GM19240 (cell line): ENCODE results near the gene BCR.

ENCODE experiments used
- DNase-seq: peaks from one replicate; pipeline ENCODE4 v3.0.0; 2011; ENCODE audit warnings: low spot score; ENCODE audit not compliant: insufficient read length

The BCR gene

GRCh38 chr22:23274146-23274526 lies 93.8 kb downstream of the BCR start:
- no peak for DNase-seq

GRCh38 chr22:23274891-23275694 lies 94.8 kb downstream of the BCR start:
- DNase-seq = no peak

- no peak for DNase-seq
Observed at GRCh38 chr22:23275751-23276150, 95.4 kb downstream of the BCR start.

- DNase-seq = no peak
Observed at GRCh38 chr22:23276656-23277582, 96.6 kb downstream of the BCR start.

- DNase-seq = no peak
Observed at GRCh38 chr22:23277583-23278295, 97.4 kb downstream of the BCR start.

GRCh38 chr22:23278883-23279675 lies 98.8 kb downstream of the BCR start:
- DNase-seq = no peak

- DNase-seq = no peak
Observed at GRCh38 chr22:23279781-23280180, 99.5 kb downstream of the BCR start.

- no peak for DNase-seq
Observed at GRCh38 chr22:23280356-23281052, 100.2 kb downstream of the BCR start.

GRCh38 chr22:23281053-23281405 lies 100.7 kb downstream of the BCR start:
- no peak for DNase-seq

GRCh38 chr22:23281406-23282088 lies 101.2 kb downstream of the BCR start:
- peak; percentile 90 for DNase-seq

- no peak for DNase-seq
Observed at GRCh38 chr22:23282089-23282501, 101.8 kb downstream of the BCR start.

GRCh38 chr22:23282516-23282915 lies 102.2 kb downstream of the BCR start:
- no peak for DNase-seq

GRCh38 chr22:23282986-23283385 lies 102.7 kb downstream of the BCR start:
- no peak for DNase-seq

GRCh38 chr22:23283591-23284503 lies 103.5 kb downstream of the BCR start:
- DNase-seq = no peak

GRCh38 chr22:23284504-23285033 lies 104.3 kb downstream of the BCR start:
- DNase-seq = no peak

GRCh38 chr22:23285236-23285635 lies 104.9 kb downstream of the BCR start:
- DNase-seq = no peak

- no peak for DNase-seq
Observed at GRCh38 chr22:23285734-23286133, 105.4 kb downstream of the BCR start.

GRCh38 chr22:23286296-23286695 lies 106.0 kb downstream of the BCR start:
- no peak for DNase-seq
